ENCODE results near the gene BAHD1.
A peak's percentile ranks its signal among the peaks of the same experiment; 100 is the strongest.

Gene BAHD1

GRCh38 chr15:40412095-40412759 is 28.5 kb upstream of the BAHD1 start:
- Histone ChIP-seq H3K36me3 (ENCODE audit: control insufficient read depth in 2 of 2, insufficient read depth in 2 of 2, low read length in 2 of 2) (peaks cover 51 to 56% of the 10 kb centered on the region in 2 donors), H3K4me1 (ENCODE audit: control insufficient read depth, insufficient read depth, low read length) (peaks cover 5% of the 10 kb centered on the region), H3K27me3 (ENCODE audit: control insufficient read depth in 1 of 2, insufficient read depth in 2 of 2, low read length in 2 of 2) (no peaks in the 10 kb centered on the region), H3K27ac (ENCODE audit: low read length) (no peak overlapping the region), H3K9ac (ENCODE audit: low read length in 2 of 2) (no peak overlapping the region), H3K9me3 (ENCODE audit: control insufficient read depth in 2 of 2, low read length in 2 of 2) (no peaks in the 10 kb centered on the region), H3K4me3 (ENCODE audit: low read length in 2 of 2) (no peak overlapping the region)

- Histone ChIP-seq H3K9me3 (ENCODE audit: control insufficient read depth in 2 of 2, low read length in 2 of 2) (no peaks in the 10 kb centered on the region), H3K36me3 (ENCODE audit: control insufficient read depth in 2 of 2, insufficient read depth in 2 of 2, low read length in 2 of 2) (peaks cover 47 to 58% of the 10 kb centered on the region in 2 donors), H3K4me1 (ENCODE audit: control insufficient read depth, insufficient read depth, low read length) (no peaks in the 10 kb centered on the region), H3K4me3 (ENCODE audit: low read length in 2 of 2) (no peak overlapping the region), H3K27me3 (ENCODE audit: control insufficient read depth in 1 of 2, insufficient read depth in 2 of 2, low read length in 2 of 2) (no peaks in the 10 kb centered on the region), H3K27ac (ENCODE audit: low read length) (no peak overlapping the region), H3K9ac (ENCODE audit: low read length in 2 of 2) (no peak overlapping the region)
Observed at GRCh38 chr15:40413036-40413435, 27.7 kb upstream of the BAHD1 start.

GRCh38 chr15:40414816-40415215 is 25.9 kb upstream of the BAHD1 start:
- Histone ChIP-seq H3K27ac (ENCODE audit: low read length) (no peak overlapping the region), H3K36me3 (ENCODE audit: control insufficient read depth in 2 of 2, insufficient read depth in 2 of 2, low read length in 2 of 2) (peaks cover 49 to 60% of the 10 kb centered on the region in 2 donors), H3K9me3 (ENCODE audit: control insufficient read depth in 2 of 2, low read length in 2 of 2) (no peaks in the 10 kb centered on the region), H3K4me3 (ENCODE audit: low read length in 2 of 2) (no peak overlapping the region), H3K4me1 (ENCODE audit: control insufficient read depth, insufficient read depth, low read length) (no peaks in the 10 kb centered on the region), H3K27me3 (ENCODE audit: control insufficient read depth in 1 of 2, insufficient read depth in 2 of 2, low read length in 2 of 2) (no peaks in the 10 kb centered on the region), H3K9ac (ENCODE audit: low read length in 2 of 2) (no peak overlapping the region)

- peaks cover 46 to 57% of the 10 kb centered on the region in 2 donors for H3K36me3 ChIP-seq (ENCODE audit: control insufficient read depth in 2 of 2, insufficient read depth in 2 of 2, low read length in 2 of 2)
Observed at GRCh38 chr15:40415226-40415625, 25.5 kb upstream of the BAHD1 start.

GRCh38 chr15:40416056-40416455 is 24.7 kb upstream of the BAHD1 start:
- no peak overlapping the region for H3K9ac ChIP-seq (ENCODE audit: low read length in 2 of 2)
- no peak overlapping the region for H3K4me3 ChIP-seq (ENCODE audit: low read length in 2 of 2)
- no peaks in the 10 kb centered on the region for H3K9me3 ChIP-seq (ENCODE audit: control insufficient read depth in 2 of 2, low read length in 2 of 2)
- no peaks in the 10 kb centered on the region for H3K27me3 ChIP-seq (ENCODE audit: control insufficient read depth in 1 of 2, insufficient read depth in 2 of 2, low read length in 2 of 2)
- peaks cover 38 to 50% of the 10 kb centered on the region in 2 donors for H3K36me3 ChIP-seq (ENCODE audit: control insufficient read depth in 2 of 2, insufficient read depth in 2 of 2, low read length in 2 of 2)
- peaks cover 12% of the 10 kb centered on the region for H3K4me1 ChIP-seq (ENCODE audit: control insufficient read depth, insufficient read depth, low read length)
- no peak overlapping the region for H3K27ac ChIP-seq (ENCODE audit: low read length)

More at GRCh38 chr15:40415226-40415625, 25.5 kb upstream of the BAHD1 start:
- H3K27ac ChIP-seq (ENCODE audit: low read length): no peak overlapping the region
- no peak overlapping the region for H3K9ac ChIP-seq (ENCODE audit: low read length in 2 of 2)
- no peak overlapping the region for H3K4me3 ChIP-seq (ENCODE audit: low read length in 2 of 2)
- H3K4me1 ChIP-seq (ENCODE audit: control insufficient read depth, insufficient read depth, low read length): peaks cover 3% of the 10 kb centered on the region
- no peaks in the 10 kb centered on the region for H3K9me3 ChIP-seq (ENCODE audit: control insufficient read depth in 2 of 2, low read length in 2 of 2)
- H3K27me3 ChIP-seq (ENCODE audit: control insufficient read depth in 1 of 2, insufficient read depth in 2 of 2, low read length in 2 of 2): no peaks in the 10 kb centered on the region

- Histone ChIP-seq H3K9ac (ENCODE audit: low read length in 2 of 2) (no peak overlapping the region), H3K4me3 (ENCODE audit: low read length in 2 of 2) (no peak overlapping the region), H3K4me1 (ENCODE audit: control insufficient read depth, insufficient read depth, low read length) (peaks cover 20% of the 10 kb centered on the region), H3K27me3 (ENCODE audit: control insufficient read depth in 1 of 2, insufficient read depth in 2 of 2, low read length in 2 of 2) (no peaks in the 10 kb centered on the region), H3K36me3 (ENCODE audit: control insufficient read depth in 2 of 2, insufficient read depth in 2 of 2, low read length in 2 of 2) (peaks cover 23 to 30% of the 10 kb centered on the region in 2 donors), H3K9me3 (ENCODE audit: control insufficient read depth in 2 of 2, low read length in 2 of 2) (no peaks in the 10 kb centered on the region), H3K27ac (ENCODE audit: low read length) (no peak overlapping the region)
Observed at GRCh38 chr15:40418126-40418525, 22.6 kb upstream of the BAHD1 start.

- no peaks in the 10 kb centered on the region for H3K27me3 ChIP-seq (ENCODE audit: control insufficient read depth in 1 of 2, insufficient read depth in 2 of 2, low read length in 2 of 2)
- H3K9me3 ChIP-seq (ENCODE audit: control insufficient read depth in 2 of 2, low read length in 2 of 2): no peaks in the 10 kb centered on the region
- peaks cover 9 to 16% of the 10 kb centered on the region in 2 donors for H3K36me3 ChIP-seq (ENCODE audit: control insufficient read depth in 2 of 2, insufficient read depth in 2 of 2, low read length in 2 of 2)
- peaks cover 20% of the 10 kb centered on the region for H3K4me1 ChIP-seq (ENCODE audit: control insufficient read depth, insufficient read depth, low read length)
- no peak overlapping the region for H3K4me3 ChIP-seq (ENCODE audit: low read length in 2 of 2)
- H3K27ac ChIP-seq (ENCODE audit: low read length): peak overlapping the region; percentile 74
- H3K9ac ChIP-seq (ENCODE audit: low read length in 2 of 2): no peak overlapping the region
Observed at GRCh38 chr15:40420071-40420713, 20.6 kb upstream of the BAHD1 start.

GRCh38 chr15:40420793-40421192 is 20.0 kb upstream of the BAHD1 start:
- Histone ChIP-seq H3K27ac (ENCODE audit: low read length) (peak overlapping the region; percentile 74), H3K4me3 (ENCODE audit: low read length in 2 of 2) (no peak overlapping the region), H3K9ac (ENCODE audit: low read length in 2 of 2) (peak overlapping the region in 1 of 2 donors; percentile 29)

GRCh38 chr15:40421246-40422157 is 19.3 kb upstream of the BAHD1 start:
- peak overlapping the region; percentile 74 for H3K27ac ChIP-seq (ENCODE audit: low read length)
- peak overlapping the region in 1 of 2 donors; percentile 36 for H3K9ac ChIP-seq (ENCODE audit: low read length in 2 of 2)
- H3K4me3 ChIP-seq (ENCODE audit: low read length in 2 of 2): peak overlapping the region in 1 of 2 donors; percentile 47
- H3K27me3 ChIP-seq (ENCODE audit: control insufficient read depth in 1 of 2, insufficient read depth in 2 of 2, low read length in 2 of 2): no peaks in the 10 kb centered on the region
- peaks cover 20% of the 10 kb centered on the region for H3K4me1 ChIP-seq (ENCODE audit: control insufficient read depth, insufficient read depth, low read length)
- H3K9me3 ChIP-seq (ENCODE audit: control insufficient read depth in 2 of 2, low read length in 2 of 2): no peaks in the 10 kb centered on the region
- H3K36me3 ChIP-seq (ENCODE audit: control insufficient read depth in 2 of 2, insufficient read depth in 2 of 2, low read length in 2 of 2): peaks cover 5 to 8% of the 10 kb centered on the region in 2 donors

More at GRCh38 chr15:40420793-40421192, 20.0 kb upstream of the BAHD1 start:
- H3K27me3 ChIP-seq (ENCODE audit: control insufficient read depth in 1 of 2, insufficient read depth in 2 of 2, low read length in 2 of 2): no peaks in the 10 kb centered on the region
- H3K36me3 ChIP-seq (ENCODE audit: control insufficient read depth in 2 of 2, insufficient read depth in 2 of 2, low read length in 2 of 2): peaks cover 6 to 10% of the 10 kb centered on the region in 2 donors
- peaks cover 20% of the 10 kb centered on the region for H3K4me1 ChIP-seq (ENCODE audit: control insufficient read depth, insufficient read depth, low read length)
- H3K9me3 ChIP-seq (ENCODE audit: control insufficient read depth in 2 of 2, low read length in 2 of 2): no peaks in the 10 kb centered on the region

GRCh38 chr15:40424483-40425115 is 16.2 kb upstream of the BAHD1 start:
- peaks cover 20% of the 10 kb centered on the region for H3K4me1 ChIP-seq (ENCODE audit: control insufficient read depth, insufficient read depth, low read length)
- H3K4me3 ChIP-seq (ENCODE audit: low read length in 2 of 2): no peak overlapping the region
- H3K36me3 ChIP-seq (ENCODE audit: control insufficient read depth in 2 of 2, insufficient read depth in 2 of 2, low read length in 2 of 2): peaks cover 4 to 6% of the 10 kb centered on the region in 2 donors
- H3K27ac ChIP-seq (ENCODE audit: low read length): no peak overlapping the region
- no peaks in the 10 kb centered on the region for H3K9me3 ChIP-seq (ENCODE audit: control insufficient read depth in 2 of 2, low read length in 2 of 2)
- H3K27me3 ChIP-seq (ENCODE audit: control insufficient read depth in 1 of 2, insufficient read depth in 2 of 2, low read length in 2 of 2): no peaks in the 10 kb centered on the region
- no peak overlapping the region for H3K9ac ChIP-seq (ENCODE audit: low read length in 2 of 2)
